Right lobe of liver (tissue), 6 donors: ENCODE measurements around the gene SNTN. TPM values are rescaled to one million over a fixed set of nuclear protein-coding genes. Genes with fewer than 3 reads are reported as not detected.

Experiments used
- ATAC-seq, 4 donors: fragments of 200-7000 bp; cut with Tn5 transposase; one replicate each; pipeline ENCODE4 v1.9.1; 2020; ENCODE audit warnings: mild to moderate bottlenecking in 4 of 4, moderate library complexity in 4 of 4
- DNase-seq, 3 donors: peaks; one replicate each; pipeline ENCODE4 v3.0.0-alpha.2; 2020
- H3K27ac ChIP-seq, 3 donors: fragments of 200-600 bp; one replicate each; pipeline ENCODE4 v1.8.0; 2022
- H3K27me3 ChIP-seq, 2 donors: fragments of 200-600 bp; one replicate each; pipeline ENCODE4 v1.8.0; 2022
- H3K36me3 ChIP-seq, 4 donors: fragments of 200-600 bp; sonication (generic) in 1 of 4; one replicate each; pipeline versions ENCODE4 v1.5.1 to v1.8.0; 2017 to 2022; ENCODE audit warnings: control low read depth in 1 of 4
- H3K4me1 ChIP-seq, 4 donors: fragments of 200-600 bp; sonication (generic) in 1 of 4; one replicate each; pipeline versions ENCODE4 v1.5.1 to v1.8.0; 2017 to 2022; ENCODE audit warnings: control low read depth in 1 of 4
- H3K4me3 ChIP-seq, 3 donors: fragments of 200-600 bp; one replicate each; pipeline ENCODE4 v1.8.0; 2022
- H3K9me3 ChIP-seq, 4 donors: fragments of 200-600 bp; sonication (generic) in 1 of 4; one replicate each; pipeline versions ENCODE4 v1.5.1 to v1.8.0; 2017 to 2022; ENCODE audit warnings: control low read depth in 1 of 4
- CTCF ChIP-seq, 4 donors: fragments of 200-600 bp in 3 of 4; fragments of 450-650 bp in 1 of 4; IDR thresholded peaks; one replicate each; pipeline versions ENCODE4 v1.5.1 to v1.8.0; 2016 to 2022; ENCODE audit warnings: antibody characterized with exemption in 4 of 4, mild to moderate bottlenecking in 2 of 4
- POLR2A ChIP-seq: fragments of 450-650 bp; IDR thresholded peaks from one replicate; pipeline ENCODE4 v1.6.1; 2017; ENCODE audit warnings: antibody characterized with exemption, mild to moderate bottlenecking
- WGBS: methylation state at CpG from one replicate; pipeline ENCODE4 v1.1.6; 2018; ENCODE audit warnings: low coverage, low lambda C conversion rate; ENCODE audit not compliant: insufficient coverage; ENCODE audit errors: missing lambda C conversion rate; 5-methylcytosine and 5-hydroxymethylcytosine counted together
- intact Hi-C, 2 donors: fragments of 100-400 bp; cut with DNase I; formaldehyde crosslinking; loops; one replicate each; pipeline versions ENCODE4 v1.11.2 to v1.14.1; 2022
- total RNA-seq, 6 experiments: library from RNA; depleted of rRNA in 2 of 6; stranded (reverse); fragments of >200 nt in 2 of 6; fragmentation: NEBNext Ultra II Directional in 3 of 6; extraction: Animal tissue kit (Norgen Biotek cat#: 25700) in 3 of 6; gene quantifications; one replicate each; pipeline versions ENCODE4 v1.1.0 to v1.2.4, GENCODE V29; 2016 to 2023
- donor health status: DM: no; HTN: yes; CAD: no.
- donor health status: DM: no; HTN: no; CAD: no.
- donor health status: DM: no; HTN: no; CAD: no.
- donor health status: DM: no; HTN: yes; CAD: no.
- donor health status: DM: no; HTN: yes; CAD: no.

Gene SNTN
- total RNA-seq, 6 experiments from 2014 or later: not detected

DNA sequence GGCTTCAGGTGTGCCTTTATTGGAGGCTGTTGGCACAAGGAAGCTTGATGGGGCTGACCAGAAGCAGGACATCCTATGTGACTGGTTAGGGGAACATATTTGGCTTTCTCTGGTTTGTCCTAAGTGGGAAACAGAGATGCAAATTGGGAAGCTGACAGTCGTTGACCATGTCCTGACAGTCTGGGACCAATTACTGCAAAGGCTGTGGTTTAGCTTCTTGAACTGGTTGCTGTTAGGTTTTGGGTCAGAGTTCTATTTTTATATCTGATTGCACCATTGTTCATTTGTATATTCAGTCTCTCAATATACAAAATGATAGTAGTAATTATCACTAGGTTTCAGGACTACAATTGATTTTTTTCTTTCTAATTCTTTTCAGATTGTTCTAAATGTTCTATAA, 36.8 kb downstream of the SNTN start:
- TF ChIP-seq CTCF (IDR thresholded peaks at IDR 0.05) (no peak), POLR2A (no peak)
- Histone ChIP-seq H3K36me3 (no peaks in the 10 kb centered on the region), H3K9me3 (no peaks in the 10 kb centered on the region), H3K27me3 (no peaks in the 10 kb centered on the region), H3K4me1 (no peaks in the 10 kb centered on the region), H3K4me3 (no peak overlapping the region), H3K27ac (no peak overlapping the region)
- intact Hi-C loops: no loop called here
- WGBS: 33% methylated on average over 1 of the region's 1 CpG
- no peak for ATAC-seq
- DNase-seq: no peak

GRCh38 chr3:63693351-63693750, 40.9 kb downstream of the SNTN start:
- no peak for DNase-seq
- Histone ChIP-seq H3K9me3 (no peaks in the 10 kb centered on the region), H3K27me3 (no peaks in the 10 kb centered on the region), H3K4me1 (no peaks in the 10 kb centered on the region), H3K27ac (no peak overlapping the region), H3K4me3 (no peak overlapping the region), H3K36me3 (no peaks in the 10 kb centered on the region)
- intact Hi-C loops: no loop called here
- ATAC-seq: no peak
- TF ChIP-seq POLR2A (no peak), CTCF (IDR thresholded peaks at IDR 0.05) (no peak)

- Histone ChIP-seq H3K27me3 (no peaks in the 10 kb centered on the region), H3K36me3 (no peaks in the 10 kb centered on the region), H3K4me1 (no peaks in the 10 kb centered on the region), H3K27ac (no peak overlapping the region), H3K9me3 (no peaks in the 10 kb centered on the region), H3K4me3 (no peak overlapping the region)
- TF ChIP-seq CTCF (IDR thresholded peaks at IDR 0.05): no peak
- TF ChIP-seq POLR2A: no peak
- 64% methylated on average over 4 of the region's 4 CpGs for WGBS
- DNase-seq (no peak), ATAC-seq (no peak)
- intact Hi-C loops: no loop called here
These were observed 52.7 kb downstream of the SNTN start for GRCh38 chr3:63705092-63705645.

GRCh38 chr3:63706321-63707085, 54.0 kb downstream of the SNTN start:
- no peaks in the 10 kb centered on the region for H3K36me3 ChIP-seq
- no peaks in the 10 kb centered on the region for H3K4me1 ChIP-seq
- no peak for DNase-seq
- H3K4me3 ChIP-seq: no peak overlapping the region
- no peaks in the 10 kb centered on the region for H3K27me3 ChIP-seq
- intact Hi-C loops: no loop called here
- WGBS: 32% methylated on average over 4 of the region's 4 CpGs
- no peak overlapping the region for H3K27ac ChIP-seq
- H3K9me3 ChIP-seq: no peaks in the 10 kb centered on the region
- TF ChIP-seq CTCF (IDR thresholded peaks at IDR 0.05) (no peak), POLR2A (no peak)
- ATAC-seq: no peak
